HCT116 (cell line): ENCODE data around the gene IL21. TPM values are rescaled to one million over a fixed set of nuclear protein-coding genes. Genes with fewer than 3 reads are reported as not detected.

Experiments
- ATAC-seq: fragments of 200-7000 bp; cut with Tn5 transposase; 2 replicates; pipeline ENCODE4 v1.9.1; 2020; ENCODE audit warnings: mild to moderate bottlenecking, moderate library complexity
- BruUV-seq: library from RNA; stranded (reverse); fragments of 400-500 nt; replicated peaks from 2 replicates; lab custom pipeline; 2021; lab: Mats Ljungman, UMichigan
- CTCF ChIA-PET: fragments of 300-600 bp; sonication (Branson Sonifier 250); formaldehyde crosslinking; loops from one replicate; lab custom pipeline; 2021; ENCODE audit warnings: antibody characterized with exemption; lab: Charles Lee
- POLR2A ChIA-PET: fragments of 300-600, 350-600 bp; sonication (Branson Sonifier 250); formaldehyde crosslinking; loops from one replicate; lab custom pipeline; 2021; ENCODE audit warnings: antibody characterized with exemption; lab: Charles Lee
- RAD21 ChIA-PET, 2 experiments: fragments of 300-600 bp; sonication (Branson Sonifier 250); formaldehyde crosslinking; loops; one replicate each; lab custom pipeline; 2023; ENCODE audit warnings: low total read pairs in 2 of 2; ENCODE audit not compliant: uncharacterized antibody in 2 of 2, unreplicated experiment in 2 of 2, low non-redundant PET in 1 of 2; lab: Charles Lee
- DNase-seq: peaks from one replicate; pipeline ENCODE4 v3.0.0-alpha.2; 2010; ENCODE audit warnings: low read depth, low spot score
- H2AFZ ChIP-seq: fragments of 200-600 bp; shearing (Covaris generic), sonication (generic); 2 replicates; pipeline ENCODE4 v1.6.1; 2017; ENCODE audit warnings: low read depth, mixed run types, mixed read lengths, antibody characterized with exemption, low read length; ENCODE audit not compliant: poor library complexity, severe bottlenecking
- H3K27ac ChIP-seq: 2 replicates; pipeline ENCODE4 v1.5.1; 2012; ENCODE audit warnings: low read depth, low read length
- H3K27me3 ChIP-seq: fragments of 200-600 bp; sonication (generic); 2 replicates; pipeline ENCODE4 v1.6.1; 2016; ENCODE audit warnings: mixed run types, low read length, mixed read lengths; ENCODE audit not compliant: insufficient read depth
- H3K36me3 ChIP-seq, 2 experiments: fragments of 200-500 bp in 1 of 2; fragments of 200-600 bp in 1 of 2; sonication (Bioruptor generic) in 1 of 2; sonication (generic) in 1 of 2; 2 replicates each; pipeline versions ENCODE4 v1.5.1 to v1.6.1; 2014 to 2016; ENCODE audit warnings: low read length in 2 of 2, inconsistent platforms in 1 of 2, mixed read lengths in 1 of 2, mixed run types in 1 of 2; ENCODE audit not compliant: insufficient read depth in 2 of 2, control insufficient read depth in 1 of 2
- H3K4me1 ChIP-seq, 2 experiments: fragments of 200-600 bp in 1 of 2; sonication (generic) in 1 of 2; 2 replicates each; pipeline versions ENCODE4 v1.5.1 to v1.6.1; 2012 to 2017; ENCODE audit warnings: low read length in 2 of 2, inconsistent platforms in 1 of 2, mild to moderate bottlenecking in 1 of 2, mixed read lengths in 1 of 2, mixed run types in 1 of 2, moderate library complexity in 1 of 2; ENCODE audit not compliant: insufficient read depth in 2 of 2, control insufficient read depth in 1 of 2
- H3K4me2 ChIP-seq: fragments of 200-600 bp; sonication (generic); 2 replicates; pipeline ENCODE4 v1.6.1; 2017; ENCODE audit warnings: mixed run types, low read length, mixed read lengths
- H3K4me3 ChIP-seq, 2 experiments: fragments of 200-600 bp in 1 of 2; sonication (generic) in 1 of 2; replicated peaks in 1 of 2; 2 replicates each; pipeline ENCODE4 v1.5.1; 2011 to 2016; ENCODE audit warnings: low read length in 2 of 2, control low read depth in 1 of 2, low read depth in 1 of 2, mild to moderate bottlenecking in 1 of 2, mixed read lengths in 1 of 2, mixed run types in 1 of 2
- H3K79me2 ChIP-seq: fragments of 200-600 bp; sonication (generic); 2 replicates; pipeline ENCODE4 v1.6.1; 2017; ENCODE audit warnings: mild to moderate bottlenecking, mixed run types, low read length, moderate library complexity, mixed read lengths; ENCODE audit not compliant: insufficient read depth
- H3K9ac ChIP-seq: fragments of 200-600 bp; sonication (generic); 2 replicates; pipeline ENCODE4 v1.6.1; 2016; ENCODE audit warnings: low read length, mixed read lengths
- H3K9me2 ChIP-seq: fragments of 200-600 bp; sonication (generic), shearing (Covaris generic); 2 replicates; pipeline ENCODE4 v1.6.1; 2017; ENCODE audit warnings: mixed run types, mild to moderate bottlenecking, moderate library complexity; ENCODE audit not compliant: insufficient read depth
- H3K9me3 ChIP-seq, 2 experiments: fragments of 200-500 bp in 1 of 2; fragments of 200-600 bp in 1 of 2; sonication (Bioruptor generic) in 1 of 2; sonication (generic) in 1 of 2; 2 replicates each; pipeline ENCODE4 v1.6.1; 2014 to 2017; ENCODE audit warnings: low read length in 2 of 2, mixed read lengths in 2 of 2, inconsistent platforms in 1 of 2, low read depth in 1 of 2, mild to moderate bottlenecking in 1 of 2, mixed run types in 1 of 2, moderate library complexity in 1 of 2; ENCODE audit not compliant: control insufficient read depth in 1 of 2, insufficient read depth in 1 of 2
- H4K20me1 ChIP-seq: fragments of 200-600 bp; sonication (generic), shearing (Covaris generic); 2 replicates; pipeline ENCODE4 v1.6.1; 2017; ENCODE audit warnings: mixed run types, mild to moderate bottlenecking, moderate library complexity; ENCODE audit not compliant: insufficient read depth
- EZH2phosphoT487 ChIP-seq: fragments of 200-600 bp; IDR thresholded peaks from 2 replicates; pipeline ENCODE4 v1.6.1; 2018; ENCODE audit warnings: antibody characterized with exemption, borderline replicate concordance
- FOSL1 ChIP-seq: IDR thresholded peaks from 2 replicates; pipeline ENCODE4 v1.6.1; 2012; ENCODE audit warnings: low read depth
- POLR2A ChIP-seq: IDR thresholded peaks from 2 replicates; pipeline ENCODE4 v1.7.0; 2011; ENCODE audit warnings: borderline replicate concordance; ENCODE audit not compliant: insufficient read depth, insufficient read length; ENCODE audit errors: extremely low read depth
- RAD21 ChIP-seq: IDR thresholded peaks from 2 replicates; pipeline ENCODE4 v1.6.1; 2012; ENCODE audit warnings: low read depth, mild to moderate bottlenecking
- SIN3A ChIP-seq: IDR thresholded peaks from 2 replicates; pipeline ENCODE4 v1.6.1; 2012; ENCODE audit warnings: low read depth
- SP1 ChIP-seq: IDR thresholded peaks from 2 replicates; pipeline ENCODE4 v1.6.1; 2012; ENCODE audit warnings: low read depth
- TCF7L2 ChIP-seq: IDR thresholded peaks from 2 replicates; pipeline ENCODE4 v1.7.0; 2011; ENCODE audit warnings: borderline replicate concordance, inconsistent platforms; ENCODE audit not compliant: insufficient read depth, insufficient read length; ENCODE audit errors: extremely low read depth
- ZNF274 ChIP-seq: fragments of 200-500 bp; sonication (Bioruptor generic); IDR thresholded peaks from 2 replicates; pipeline ENCODE4 v1.6.1; 2014; ENCODE audit warnings: mild to moderate bottlenecking, low read depth, low read length, inconsistent platforms
- intact Hi-C: fragments of 100-400 bp; cut with micrococcal nuclease; formaldehyde crosslinking; loops from 2 replicates; pipeline ENCODE4 v1.10.0; 2022
- total RNA-seq: library from RNA; stranded (reverse); gene quantifications from one replicate; pipeline ENCODE4 v1.2.1, GENCODE V29; 2021; ENCODE audit not compliant: unreplicated experiment
- TF ChIP-seq, protein P1 (sequence below), 3 experiments: fragments of 200-600 bp in 1 of 3; sonication (generic) in 1 of 3; IDR thresholded peaks in 2 of 3; conservative IDR thresholded peaks in 1 of 3; 2 replicates each; pipeline ENCODE4 v1.5.1; 2012 to 2017; ENCODE audit warnings: low read depth in 2 of 3, low read length in 2 of 3, antibody characterized with exemption in 1 of 3, borderline replicate concordance in 1 of 3, control low read depth in 1 of 3, mild to moderate bottlenecking in 1 of 3, mixed read lengths in 1 of 3, mixed run types in 1 of 3, moderate library complexity in 1 of 3; ENCODE audit not compliant: insufficient read depth in 1 of 3
- TF ChIP-seq, protein P2 (sequence below): IDR thresholded peaks from 2 replicates; pipeline ENCODE4 v1.6.1; 2012
- TF ChIP-seq, protein P3 (sequence below): IDR thresholded peaks from 2 replicates; pipeline ENCODE4 v1.6.1; 2011; ENCODE audit warnings: mild to moderate bottlenecking, low read length, moderate library complexity; ENCODE audit not compliant: insufficient replicate concordance; ENCODE audit errors: extremely low read depth

Gene IL21
- total RNA-seq, 1 experiment from 2014 or later = 0.12 TPM

DNA sequence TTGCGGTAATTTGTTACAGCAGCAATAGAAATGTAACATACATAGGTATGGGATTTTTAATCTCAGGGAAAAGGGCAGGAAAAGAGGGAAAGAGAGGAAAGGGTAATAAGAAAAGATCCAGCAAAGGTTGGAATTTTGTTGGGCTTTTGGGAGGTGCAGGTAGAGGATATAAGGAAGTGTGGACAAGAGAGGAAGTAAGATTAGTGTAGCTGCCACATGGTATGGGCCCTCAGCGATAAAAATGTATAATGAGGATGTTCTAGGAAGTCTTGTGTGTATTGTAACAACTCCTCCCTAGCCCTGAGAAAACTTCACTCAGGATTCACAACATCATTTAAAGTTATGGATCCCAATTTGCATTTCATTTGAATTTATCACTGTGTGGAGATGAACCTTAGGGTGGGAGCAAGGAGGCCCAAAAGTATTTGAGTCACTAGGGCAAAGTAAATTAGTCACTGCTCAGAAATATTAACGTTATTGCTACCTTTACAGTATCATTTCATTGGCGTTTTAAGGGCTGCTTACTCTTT lies 2.8 kb upstream of the IL21 start:
- no peak overlapping the region for H3K27ac ChIP-seq
- DNase-seq = no peak
- ChIA-PET RAD21 (no interaction called here), POLR2A (no interaction called here)
- H3K27me3 ChIP-seq = no peaks in the 10 kb centered on the region
- intact Hi-C loops = no loop called here
- no TSS peak for BruUV-seq
- no peak overlapping the region for H3K4me2 ChIP-seq
- H3K9me2 ChIP-seq = no peaks in the 10 kb centered on the region
- no peaks in the 10 kb centered on the region for H3K79me2 ChIP-seq
- H3K9me3 ChIP-seq = no peaks in the 10 kb centered on the region
- H2AFZ ChIP-seq = no peak overlapping the region
- no peak overlapping the region for H3K4me3 ChIP-seq
- TF ChIP-seq, protein P1, sequence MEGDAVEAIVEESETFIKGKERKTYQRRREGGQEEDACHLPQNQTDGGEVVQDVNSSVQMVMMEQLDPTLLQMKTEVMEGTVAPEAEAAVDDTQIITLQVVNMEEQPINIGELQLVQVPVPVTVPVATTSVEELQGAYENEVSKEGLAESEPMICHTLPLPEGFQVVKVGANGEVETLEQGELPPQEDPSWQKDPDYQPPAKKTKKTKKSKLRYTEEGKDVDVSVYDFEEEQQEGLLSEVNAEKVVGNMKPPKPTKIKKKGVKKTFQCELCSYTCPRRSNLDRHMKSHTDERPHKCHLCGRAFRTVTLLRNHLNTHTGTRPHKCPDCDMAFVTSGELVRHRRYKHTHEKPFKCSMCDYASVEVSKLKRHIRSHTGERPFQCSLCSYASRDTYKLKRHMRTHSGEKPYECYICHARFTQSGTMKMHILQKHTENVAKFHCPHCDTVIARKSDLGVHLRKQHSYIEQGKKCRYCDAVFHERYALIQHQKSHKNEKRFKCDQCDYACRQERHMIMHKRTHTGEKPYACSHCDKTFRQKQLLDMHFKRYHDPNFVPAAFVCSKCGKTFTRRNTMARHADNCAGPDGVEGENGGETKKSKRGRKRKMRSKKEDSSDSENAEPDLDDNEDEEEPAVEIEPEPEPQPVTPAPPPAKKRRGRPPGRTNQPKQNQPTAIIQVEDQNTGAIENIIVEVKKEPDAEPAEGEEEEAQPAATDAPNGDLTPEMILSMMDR (IDR thresholded peaks at IDR 0.05 in 2 of 3, conservative IDR thresholded peaks at IDR 0.05 in 1 of 3; ENCODE audit: borderline replicate concordance in 1 of 3, insufficient read depth in 1 of 3, low read depth in 2 of 3, low read length in 2 of 3) = no peak
- TF ChIP-seq EZH2phosphoT487 (no peak), POLR2A (no peak), FOSL1 (no peak)
- TF ChIP-seq, protein P2, sequence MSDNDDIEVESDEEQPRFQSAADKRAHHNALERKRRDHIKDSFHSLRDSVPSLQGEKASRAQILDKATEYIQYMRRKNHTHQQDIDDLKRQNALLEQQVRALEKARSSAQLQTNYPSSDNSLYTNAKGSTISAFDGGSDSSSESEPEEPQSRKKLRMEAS = no peak
- TF ChIP-seq, all 23 proteins: peak for 0
- Histone ChIP-seq H3K4me1 (no peaks in the 10 kb centered on the region), H3K9ac (no peak overlapping the region), H4K20me1 (no peaks in the 10 kb centered on the region), H3K36me3 (no peaks in the 10 kb centered on the region)
- ATAC-seq = no peak
- CTCF ChIA-PET = no interaction called here

DNA sequence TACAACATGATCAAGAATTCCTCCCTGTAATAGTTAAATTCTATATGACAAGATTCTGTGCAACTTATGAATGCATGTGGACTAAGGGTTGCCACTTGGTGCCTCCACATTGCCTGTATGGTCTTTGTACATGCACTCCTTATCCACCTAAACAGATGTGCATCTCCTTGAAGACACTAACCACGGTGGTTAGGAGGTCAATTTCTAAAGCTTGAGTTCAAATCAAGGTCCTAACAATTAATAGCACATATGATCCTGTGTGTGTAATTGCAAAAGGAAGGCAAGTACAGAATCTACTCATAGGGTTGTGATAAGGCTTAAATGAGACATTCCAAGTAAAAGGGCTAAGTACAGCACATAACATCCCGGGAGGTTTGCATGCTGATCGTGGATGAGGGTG lies 1.5 kb upstream of the IL21 start:
- Histone ChIP-seq H3K4me2 (no peak overlapping the region), H3K27ac (no peak overlapping the region), H3K36me3 (no peaks in the 10 kb centered on the region), H3K9me3 (no peaks in the 10 kb centered on the region), H3K27me3 (no peaks in the 10 kb centered on the region), H3K9me2 (no peaks in the 10 kb centered on the region), H3K79me2 (no peaks in the 10 kb centered on the region), H3K4me3 (no peak overlapping the region), H2AFZ (no peak overlapping the region), H3K9ac (no peak overlapping the region), H3K4me1 (no peaks in the 10 kb centered on the region), H4K20me1 (no peaks in the 10 kb centered on the region)
- RAD21 ChIA-PET = no interaction called here
- CTCF ChIA-PET = no interaction called here
- no peak for DNase-seq
- ATAC-seq = no peak
- POLR2A ChIA-PET = no interaction called here
- intact Hi-C loops = no loop called here
- no TSS peak for BruUV-seq
- TF ChIP-seq SP1 (no peak), POLR2A (no peak), SIN3A (no peak), TCF7L2 (no peak), ZNF274 (no peak), RAD21 (no peak)
- TF ChIP-seq, protein P2 = no peak
- TF ChIP-seq, protein P3, sequence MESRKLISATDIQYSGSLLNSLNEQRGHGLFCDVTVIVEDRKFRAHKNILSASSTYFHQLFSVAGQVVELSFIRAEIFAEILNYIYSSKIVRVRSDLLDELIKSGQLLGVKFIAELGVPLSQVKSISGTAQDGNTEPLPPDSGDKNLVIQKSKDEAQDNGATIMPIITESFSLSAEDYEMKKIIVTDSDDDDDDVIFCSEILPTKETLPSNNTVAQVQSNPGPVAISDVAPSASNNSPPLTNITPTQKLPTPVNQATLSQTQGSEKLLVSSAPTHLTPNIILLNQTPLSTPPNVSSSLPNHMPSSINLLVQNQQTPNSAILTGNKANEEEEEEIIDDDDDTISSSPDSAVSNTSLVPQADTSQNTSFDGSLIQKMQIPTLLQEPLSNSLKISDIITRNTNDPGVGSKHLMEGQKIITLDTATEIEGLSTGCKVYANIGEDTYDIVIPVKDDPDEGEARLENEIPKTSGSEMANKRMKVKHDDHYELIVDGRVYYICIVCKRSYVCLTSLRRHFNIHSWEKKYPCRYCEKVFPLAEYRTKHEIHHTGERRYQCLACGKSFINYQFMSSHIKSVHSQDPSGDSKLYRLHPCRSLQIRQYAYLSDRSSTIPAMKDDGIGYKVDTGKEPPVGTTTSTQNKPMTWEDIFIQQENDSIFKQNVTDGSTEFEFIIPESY = no peak
- TF ChIP-seq, protein P1 (IDR thresholded peaks at IDR 0.05 in 2 of 3, conservative IDR thresholded peaks at IDR 0.05 in 1 of 3; ENCODE audit: borderline replicate concordance in 1 of 3, insufficient read depth in 1 of 3, low read depth in 2 of 3, low read length in 2 of 3) = no peak
